ENCODE data around the gene PAIP2. TPM values are rescaled to one million over a fixed set of nuclear protein-coding genes. Genes with fewer than 3 reads are reported as not detected.

PAIP2 gene
- total and polyA plus RNA-seq, 3 donors from 2014 or later = 142 to 297 (median 150) TPM

- intact Hi-C loops (cut with DNase I; ENCODE audit: low total_unique reads) = no loop called here
- DNase-seq = no peak
- H3K27ac ChIP-seq = no peak overlapping the region
- no peaks in the 10 kb centered on the region for H3K9me3 ChIP-seq
- TF ChIP-seq POLR2A (IDR thresholded peaks at IDR 0.05) = no peak
- TF ChIP-seq CTCF (IDR thresholded peaks at IDR 0.05) = no peak
- no peaks in the 10 kb centered on the region for H3K36me3 ChIP-seq (ENCODE audit: low read depth, missing control alignments)
- peaks cover 4% of the 10 kb centered on the region for H3K4me1 ChIP-seq
- no peak overlapping the region for H3K4me3 ChIP-seq
- whole genome bisulfite sequencing, 2 donors = 84 to 95% methylated on average over 1 of the region's 1 CpG
- no peaks in the 10 kb centered on the region for H3K27me3 ChIP-seq
These were observed 27.4 kb upstream of the PAIP2 start for GRCh38 chr5:139314276-139314675.

- no peaks in the 10 kb centered on the region for H3K27me3 ChIP-seq
- no peaks in the 10 kb centered on the region for H3K9me3 ChIP-seq
- intact Hi-C loops (cut with DNase I; ENCODE audit: low total_unique reads) = no loop called here
- H3K36me3 ChIP-seq (ENCODE audit: low read depth, missing control alignments) = no peaks in the 10 kb centered on the region
- DNase-seq = no peak
- H3K27ac ChIP-seq = no peak overlapping the region
- TF ChIP-seq POLR2A (IDR thresholded peaks at IDR 0.05) (no peak), CTCF (IDR thresholded peaks at IDR 0.05) (no peak)
- WGBS, 2 donors = 62 to 73% methylated on average over 3 of the region's 3 CpGs
- peaks cover 4% of the 10 kb centered on the region for H3K4me1 ChIP-seq
- H3K4me3 ChIP-seq = no peak overlapping the region
These were observed 26.5 kb upstream of the PAIP2 start for GRCh38 chr5:139315056-139315615.

- no peak overlapping the region for H3K27ac ChIP-seq
These were observed 5.8 kb upstream of the PAIP2 start for GRCh38 chr5:139335811-139336210.

GRCh38 chr5:139340051-139340450 is 1.6 kb upstream of the PAIP2 start:
- no peaks in the 10 kb centered on the region for H3K27me3 ChIP-seq

More at GRCh38 chr5:139335811-139336210, 5.8 kb upstream of the PAIP2 start:
- Histone ChIP-seq H3K4me1 (no peaks in the 10 kb centered on the region), H3K9me3 (no peaks in the 10 kb centered on the region), H3K27me3 (no peaks in the 10 kb centered on the region), H3K4me3 (no peak overlapping the region), H3K36me3 (ENCODE audit: low read depth, missing control alignments) (no peaks in the 10 kb centered on the region)
- DNase-seq = no peak
- intact Hi-C loops (cut with DNase I; ENCODE audit: low total_unique reads) = no loop called here
- TF ChIP-seq POLR2A (IDR thresholded peaks at IDR 0.05) (no peak), CTCF (IDR thresholded peaks at IDR 0.05) (no peak)
- 51 to 54% methylated on average over 6 of the region's 6 CpGs for WGBS, 2 donors

More at GRCh38 chr5:139340051-139340450, 1.6 kb upstream of the PAIP2 start:
- Histone ChIP-seq H3K36me3 (ENCODE audit: low read depth, missing control alignments) (no peaks in the 10 kb centered on the region), H3K4me3 (no peak overlapping the region), H3K27ac (no peak overlapping the region), H3K9me3 (no peaks in the 10 kb centered on the region), H3K4me1 (peaks cover 8% of the 10 kb centered on the region)
- TF ChIP-seq POLR2A (IDR thresholded peaks at IDR 0.05) (no peak), CTCF (IDR thresholded peaks at IDR 0.05) (no peak)
- 92 to 93% methylated on average over 2 of the region's 2 CpGs for WGBS, 2 donors
- intact Hi-C loops (cut with DNase I; ENCODE audit: low total_unique reads) = no loop called here
- DNase-seq = no peak

All from testis (tissue), 3 donors.